ENCODE measurements around the gene PCDH11X. TPM values are rescaled to one million over a fixed set of nuclear protein-coding genes. Genes with fewer than 3 reads are reported as not detected.

The PCDH11X gene
- total RNA-seq, 2 donors from 2014 or later = under 0.01 TPM; not detected in 1

Small RNA genes lying within 50 kb of the gene (small RNA-seq; reads per million reads assigned to genes)
- not detected for gene RNU2-26P

All from body of pancreas (tissue), 2 donors.